Stimulated activated CD8-positive, alpha-beta memory T cell treated with anti-CD3 and anti-CD28 coated beads, Interleukin-12 subunit alpha, Interleukin-12 subunit beta, amount 100 ng/mL, for 4 hours (primary cell): Measurements from ENCODE around the gene MCRIP1.

Experiments used
- DNase-seq: peaks from one replicate; pipeline ENCODE4 v3.0.0-alpha.2; 2020; ENCODE audit warnings: low read depth

Gene MCRIP1

DNA sequence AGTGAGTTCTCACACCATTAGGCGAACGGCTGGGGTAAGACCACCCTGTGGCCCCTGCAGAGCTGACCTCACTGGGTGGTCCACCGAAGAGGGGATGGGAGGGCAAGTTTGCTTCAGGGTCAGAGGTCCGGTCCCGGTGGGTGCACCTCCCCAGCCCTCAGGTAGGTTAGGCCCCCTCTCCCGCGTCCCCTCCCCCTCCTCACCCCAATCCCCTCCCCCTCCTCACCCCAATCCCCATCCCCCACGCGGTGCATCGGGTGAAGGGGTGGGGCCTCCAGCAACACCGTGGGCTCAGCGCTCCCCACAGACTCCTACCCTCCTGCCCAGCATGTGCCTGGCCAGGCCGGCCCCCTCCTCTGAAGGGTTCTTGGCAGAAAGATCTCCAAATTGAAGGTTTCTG lies 13.4 kb downstream of the MCRIP1 start:
- DNase-seq: no peak

DNA sequence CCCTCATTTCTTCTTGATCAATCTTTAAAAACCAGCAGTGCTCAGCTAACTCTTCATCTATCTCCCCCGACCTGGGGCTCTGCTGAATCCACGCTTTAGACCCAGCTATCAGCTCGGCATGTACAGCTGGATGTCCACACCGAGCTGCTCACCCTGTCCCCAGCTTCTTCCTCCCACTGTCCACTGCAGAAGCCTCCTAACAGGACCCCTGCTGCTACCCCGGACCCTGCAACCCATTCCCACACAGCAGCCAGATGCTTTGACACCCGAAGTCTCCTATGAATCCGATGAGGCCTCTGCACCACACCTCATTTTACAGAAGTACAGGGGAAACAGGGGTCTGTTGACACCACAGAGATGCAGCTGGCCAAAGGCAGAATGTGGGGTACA lies 15.3 kb downstream of the MCRIP1 start:
- DNase-seq: no peak

DNA sequence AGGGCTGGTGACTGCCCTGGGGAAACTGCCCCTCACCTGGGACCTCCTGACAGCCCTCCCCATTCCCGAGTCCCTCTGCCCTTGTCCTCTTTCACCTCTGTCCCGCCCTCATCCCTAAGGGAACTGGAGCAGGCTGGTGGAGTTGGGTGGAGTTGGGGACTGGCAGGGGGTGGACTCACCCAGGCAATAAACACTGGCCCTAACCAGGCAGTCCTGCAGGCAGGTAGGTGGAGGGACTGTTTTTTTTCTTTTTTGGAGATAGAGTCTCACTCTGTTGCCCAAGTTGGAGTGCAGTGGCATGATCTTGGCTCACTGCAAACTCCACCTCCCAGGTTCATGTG lies 17.5 kb downstream of the MCRIP1 start:
- DNase-seq: no peak

DNA sequence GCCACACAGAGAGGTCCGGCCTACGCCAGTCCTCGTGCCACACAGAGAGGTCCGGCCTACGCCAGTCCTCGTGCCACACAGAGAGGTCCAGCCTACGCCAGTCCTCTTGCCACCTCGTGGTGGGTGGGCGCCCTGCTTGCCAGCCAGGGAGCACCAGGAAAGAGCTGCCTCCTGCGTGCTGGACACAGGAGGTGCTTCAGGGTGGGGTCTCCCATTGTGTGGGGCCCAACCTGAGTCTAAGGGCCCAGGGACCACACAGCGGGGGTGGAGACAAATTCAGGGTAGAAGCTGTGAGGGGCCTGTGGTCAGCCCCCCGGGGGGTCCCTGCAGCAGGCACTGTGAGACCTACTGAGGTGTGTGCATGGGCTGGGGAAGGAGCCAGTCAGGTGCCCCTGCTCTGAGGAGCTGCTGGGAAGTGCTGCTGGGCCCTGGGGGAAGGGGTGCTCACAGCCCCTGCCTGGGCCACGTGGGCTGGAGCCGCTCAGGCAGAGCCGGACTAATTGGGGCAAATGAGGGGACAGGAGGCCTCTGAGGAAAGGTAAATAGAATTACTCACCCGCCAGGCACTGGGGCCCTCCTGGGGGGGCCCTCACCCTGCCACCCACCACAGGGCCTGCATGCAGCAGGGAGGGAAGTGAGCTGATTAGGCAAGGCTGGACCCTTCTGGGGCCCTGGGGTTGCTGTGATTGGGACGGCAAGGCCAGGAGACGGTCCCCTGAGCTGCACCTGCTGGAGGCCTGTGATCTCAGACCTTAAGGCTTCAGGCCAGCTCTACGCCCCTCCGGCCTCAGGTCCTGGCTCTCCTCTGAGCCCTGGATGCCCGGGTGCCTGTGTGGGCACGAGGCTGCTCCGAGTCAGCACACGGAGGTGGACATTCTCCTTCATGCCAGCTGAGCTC lies 18.1 kb downstream of the MCRIP1 start:
- no peak for DNase-seq

DNA sequence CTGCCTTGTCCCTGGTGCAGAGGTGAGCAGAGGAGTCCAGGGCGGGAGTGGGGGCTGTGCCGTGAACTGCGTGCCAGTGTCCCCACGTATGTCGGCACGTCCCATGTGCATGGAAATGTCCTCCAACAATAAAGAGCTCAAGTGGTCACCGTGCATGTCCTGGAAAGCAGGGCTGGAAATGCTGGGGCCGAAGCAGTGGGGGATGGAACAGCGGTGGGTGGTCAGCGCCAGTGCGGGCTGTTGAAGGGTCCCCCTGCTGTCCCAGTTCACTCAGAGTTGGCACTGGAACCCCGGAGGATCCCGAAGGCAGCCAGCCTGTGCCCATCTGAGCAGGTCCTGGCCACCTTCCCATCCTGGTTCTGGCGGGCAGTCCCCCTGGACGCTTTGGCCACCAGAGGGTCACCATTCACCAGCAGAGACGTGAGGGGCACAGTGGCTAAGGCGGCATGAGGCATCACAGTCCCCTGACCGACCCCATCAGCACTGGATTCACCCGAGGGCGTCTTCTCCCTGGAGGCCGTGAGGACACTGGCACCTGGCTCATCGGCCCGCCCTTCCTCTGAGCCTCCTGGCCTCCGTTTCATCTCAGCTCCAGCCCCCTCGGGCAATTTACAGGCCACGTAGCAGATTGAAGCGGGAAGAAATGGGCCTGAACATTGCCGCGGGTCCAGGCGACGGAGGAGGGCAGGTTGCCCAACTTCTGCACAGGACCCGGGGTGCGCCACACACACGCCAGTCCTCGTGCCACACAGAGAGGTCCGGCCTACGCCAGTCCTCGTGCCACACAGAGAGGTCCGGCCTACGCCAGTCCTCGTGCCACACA lies 19.0 kb downstream of the MCRIP1 start:
- DNase-seq: no peak

DNA sequence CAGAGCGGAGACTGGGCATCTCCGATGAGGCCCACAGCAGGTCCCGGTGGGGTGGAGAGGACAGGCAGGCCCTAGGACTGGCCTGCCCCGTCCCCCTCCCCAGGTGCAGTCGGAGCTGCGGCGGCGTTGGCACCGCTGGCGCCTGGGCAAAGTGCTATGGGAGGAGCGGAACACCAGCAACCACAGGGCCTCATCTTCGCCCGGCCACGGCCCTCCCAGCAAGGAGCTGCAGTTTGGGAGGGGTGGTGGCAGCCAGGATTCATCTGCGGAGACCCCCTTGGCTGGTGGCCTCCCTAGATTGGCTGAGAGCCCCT lies 19.8 kb downstream of the MCRIP1 start:
- no peak for DNase-seq

DNA sequence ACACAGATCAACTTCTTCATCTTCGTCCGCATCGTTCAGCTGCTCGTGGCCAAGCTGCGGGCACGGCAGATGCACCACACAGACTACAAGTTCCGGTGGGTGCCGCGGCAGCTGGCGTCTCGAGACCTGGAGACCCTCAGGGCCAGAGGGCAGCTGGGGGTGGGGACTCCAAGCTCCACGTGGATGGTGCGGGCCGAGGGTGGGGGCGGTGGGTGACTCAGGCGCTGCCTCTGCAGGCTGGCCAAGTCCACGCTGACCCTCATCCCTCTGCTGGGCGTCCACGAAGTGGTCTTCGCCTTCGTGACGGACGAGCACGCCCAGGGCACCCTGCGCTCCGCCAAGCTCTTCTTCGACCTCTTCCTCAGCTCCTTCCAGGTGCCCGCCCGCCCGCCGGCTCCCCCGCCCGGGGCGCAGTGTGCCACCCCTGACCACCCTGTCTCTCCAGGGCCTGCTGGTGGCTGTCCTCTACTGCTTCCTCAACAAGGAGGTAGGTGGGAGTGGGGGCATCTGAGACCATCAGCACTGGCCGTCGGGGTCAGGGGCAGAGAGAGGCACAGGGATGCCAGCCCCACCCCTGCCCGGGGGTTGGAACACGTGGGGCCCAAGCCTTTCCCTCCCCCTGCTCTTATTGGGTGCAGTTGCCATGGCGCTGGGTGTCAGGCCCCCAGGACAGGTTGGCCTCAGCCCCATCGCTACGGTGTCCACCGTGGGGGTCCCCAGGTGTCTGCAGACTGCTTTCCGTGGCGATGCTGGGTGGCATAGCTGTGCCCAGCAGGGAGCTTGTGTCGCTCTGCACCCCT lies 20.3 kb downstream of the MCRIP1 start:
- DNase-seq: no peak

DNA sequence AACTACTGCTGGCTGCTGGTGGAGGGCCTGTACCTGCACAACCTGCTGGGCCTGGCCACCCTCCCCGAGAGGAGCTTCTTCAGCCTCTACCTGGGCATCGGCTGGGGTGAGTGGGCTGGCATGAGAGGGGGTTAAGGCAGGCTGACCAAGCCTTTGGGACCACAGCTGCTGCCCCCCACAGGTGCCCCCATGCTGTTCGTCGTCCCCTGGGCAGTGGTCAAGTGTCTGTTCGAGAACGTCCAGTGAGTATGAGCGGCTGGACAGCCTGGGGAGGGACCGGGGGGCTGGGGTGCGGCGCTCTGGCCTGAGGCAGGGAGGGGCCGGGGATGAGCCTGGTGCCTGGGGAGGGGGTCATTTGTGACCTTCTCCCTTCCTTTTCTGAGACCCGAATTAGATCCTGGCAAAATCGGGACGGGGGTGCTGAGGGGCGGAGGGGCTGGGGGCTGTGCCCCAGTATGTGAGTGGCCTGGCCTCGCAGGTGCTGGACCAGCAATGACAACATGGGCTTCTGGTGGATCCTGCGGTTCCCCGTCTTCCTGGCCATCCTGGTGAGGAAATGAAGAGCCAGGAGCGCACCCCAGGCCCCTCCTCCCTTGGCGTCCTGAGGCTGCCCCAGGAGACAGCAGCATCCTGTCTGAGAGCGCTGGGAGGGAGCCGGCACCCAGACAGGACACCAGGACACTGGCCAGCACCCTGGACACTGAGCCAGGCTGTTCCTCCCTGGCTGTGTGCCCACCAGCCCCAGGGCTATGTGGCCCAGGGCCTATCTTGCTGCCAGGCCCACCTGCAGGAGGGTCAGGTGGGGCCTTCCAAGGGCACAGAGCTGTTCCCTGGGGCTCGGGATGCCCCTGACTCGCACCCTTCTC lies 21.2 kb downstream of the MCRIP1 start:
- DNase-seq: no peak

DNA sequence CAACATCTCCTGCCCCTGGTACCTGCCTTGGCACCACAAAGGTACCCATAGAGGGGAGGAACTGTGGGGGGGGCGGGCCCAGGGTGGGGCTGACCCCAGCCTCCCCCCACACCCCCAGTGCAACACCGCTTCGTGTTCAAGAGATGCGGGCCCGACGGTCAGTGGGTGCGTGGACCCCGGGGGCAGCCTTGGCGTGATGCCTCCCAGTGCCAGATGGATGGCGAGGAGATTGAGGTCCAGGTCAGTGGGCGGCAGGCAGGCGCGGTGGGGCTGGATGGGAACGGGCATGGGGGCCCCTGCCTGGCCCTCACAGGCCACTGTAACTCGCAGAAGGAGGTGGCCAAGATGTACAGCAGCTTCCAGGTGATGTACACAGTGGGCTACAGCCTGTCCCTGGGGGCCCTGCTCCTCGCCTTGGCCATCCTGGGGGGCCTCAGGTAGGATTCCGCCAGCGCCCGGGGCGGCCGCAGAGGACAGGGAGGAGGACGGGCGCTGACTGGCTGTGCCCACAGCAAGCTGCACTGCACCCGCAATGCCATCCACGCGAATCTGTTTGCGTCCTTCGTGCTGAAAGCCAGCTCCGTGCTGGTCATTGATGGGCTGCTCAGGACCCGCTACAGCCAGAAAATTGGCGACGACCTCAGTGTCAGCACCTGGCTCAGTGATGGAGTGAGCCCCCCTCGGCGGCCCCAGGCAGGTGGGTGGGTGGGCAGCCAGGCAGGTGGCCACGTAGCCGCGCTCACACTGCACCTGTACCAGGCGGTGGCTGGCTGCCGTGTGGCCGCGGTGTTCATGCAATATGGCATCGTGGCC lies 22.0 kb downstream of the MCRIP1 start:
- DNase-seq: no peak

DNA sequence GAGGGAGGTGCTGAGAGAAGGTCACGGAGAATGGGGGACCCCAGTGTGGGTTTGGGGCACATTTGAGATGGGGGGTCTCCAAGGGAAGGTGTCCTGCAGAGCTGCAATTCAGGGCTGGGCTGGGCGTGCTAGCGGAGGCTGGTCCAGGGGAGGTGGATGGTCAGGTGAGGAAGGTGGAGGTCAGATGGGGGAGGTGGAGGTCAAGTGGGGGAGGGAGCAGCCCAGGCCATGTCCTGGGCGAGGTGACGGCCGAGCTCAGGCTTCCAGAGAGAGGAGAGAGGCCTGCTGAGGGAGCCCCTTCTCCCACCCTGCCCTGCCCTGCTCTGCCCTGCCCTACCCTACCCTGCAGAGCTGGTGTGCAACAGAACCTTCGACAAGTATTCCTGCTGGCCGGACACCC lies 22.6 kb downstream of the MCRIP1 start:
- DNase-seq: no peak

DNA sequence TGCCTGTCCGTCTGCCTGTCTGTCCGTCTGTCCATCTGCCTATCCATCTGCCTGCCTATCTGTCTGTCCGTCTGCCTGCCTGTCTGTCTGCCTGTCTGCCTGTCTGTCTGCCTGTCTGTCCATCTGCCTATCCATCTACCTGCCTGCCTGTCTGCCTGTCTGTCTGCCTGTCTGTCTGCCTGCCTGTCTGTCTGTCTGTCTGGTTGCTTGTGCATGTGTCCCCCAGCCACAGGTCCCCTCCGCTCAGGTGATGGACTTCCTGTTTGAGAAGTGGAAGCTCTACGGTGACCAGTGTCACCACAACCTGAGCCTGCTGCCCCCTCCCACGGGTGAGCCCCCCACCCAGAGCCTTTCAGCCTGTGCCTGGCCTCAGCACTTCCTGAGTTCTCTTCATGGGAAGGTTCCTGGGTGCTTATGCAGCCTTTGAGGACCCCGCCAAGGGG lies 23.5 kb downstream of the MCRIP1 start:
- DNase-seq: no peak

DNA sequence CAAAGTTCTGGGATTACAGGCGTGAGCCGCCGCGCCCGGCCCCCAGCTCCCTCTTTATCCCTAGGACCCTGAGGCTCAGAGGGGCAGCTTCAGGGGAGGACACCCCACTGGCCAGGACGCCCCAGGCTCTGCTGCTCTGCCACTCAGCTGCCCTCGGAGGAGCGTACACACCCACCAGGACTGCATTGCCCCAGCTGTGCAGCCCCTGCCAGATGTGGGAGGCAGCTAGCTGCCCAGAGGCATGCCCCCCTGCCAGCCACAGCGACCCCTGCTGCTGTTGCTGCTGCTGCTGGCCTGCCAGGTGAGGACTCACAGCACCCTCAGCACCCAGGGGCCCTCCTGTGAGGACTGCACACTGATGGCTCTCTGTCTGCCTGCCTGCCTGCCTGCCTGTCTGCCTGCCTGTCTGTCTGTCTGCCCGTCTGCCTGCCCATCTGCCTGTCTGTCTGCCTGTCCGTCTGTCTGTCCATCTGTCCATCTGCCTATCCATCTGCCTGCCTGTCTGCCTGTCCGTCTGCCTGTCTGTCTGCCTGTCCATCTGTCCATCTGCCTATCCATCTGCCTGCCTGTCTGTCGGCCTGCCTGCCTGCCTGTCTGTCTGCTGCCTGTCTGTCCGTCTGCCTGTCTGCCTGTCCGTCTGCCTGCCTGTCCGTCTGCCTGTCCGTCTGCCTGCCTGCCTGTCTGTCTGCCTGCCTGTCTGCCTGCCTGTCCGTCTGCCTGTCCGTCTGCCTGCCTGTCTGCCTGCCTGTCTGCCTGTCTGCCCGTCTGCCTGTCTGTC lies 24.1 kb downstream of the MCRIP1 start:
- no peak for DNase-seq

DNA sequence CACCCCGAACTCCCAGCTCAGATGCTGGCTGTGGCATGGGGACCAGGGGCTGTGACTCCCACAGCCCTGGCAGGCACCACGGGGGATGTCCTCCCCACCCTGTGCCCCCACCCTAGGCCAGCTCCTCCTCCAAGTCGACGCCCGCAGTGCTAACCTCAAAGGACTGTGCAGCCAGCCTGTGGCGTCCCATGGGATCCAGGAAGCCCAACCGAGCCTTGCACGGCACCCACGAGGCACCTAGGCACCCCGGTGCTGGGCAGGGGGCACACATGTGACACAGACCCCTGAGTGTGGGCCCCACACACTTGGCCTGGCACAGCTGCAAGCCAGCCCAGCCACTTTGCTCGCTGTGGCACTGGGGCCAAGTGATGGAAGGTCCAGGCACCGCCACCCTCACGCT lies 25.3 kb downstream of the MCRIP1 start:
- DNase-seq: no peak

DNA sequence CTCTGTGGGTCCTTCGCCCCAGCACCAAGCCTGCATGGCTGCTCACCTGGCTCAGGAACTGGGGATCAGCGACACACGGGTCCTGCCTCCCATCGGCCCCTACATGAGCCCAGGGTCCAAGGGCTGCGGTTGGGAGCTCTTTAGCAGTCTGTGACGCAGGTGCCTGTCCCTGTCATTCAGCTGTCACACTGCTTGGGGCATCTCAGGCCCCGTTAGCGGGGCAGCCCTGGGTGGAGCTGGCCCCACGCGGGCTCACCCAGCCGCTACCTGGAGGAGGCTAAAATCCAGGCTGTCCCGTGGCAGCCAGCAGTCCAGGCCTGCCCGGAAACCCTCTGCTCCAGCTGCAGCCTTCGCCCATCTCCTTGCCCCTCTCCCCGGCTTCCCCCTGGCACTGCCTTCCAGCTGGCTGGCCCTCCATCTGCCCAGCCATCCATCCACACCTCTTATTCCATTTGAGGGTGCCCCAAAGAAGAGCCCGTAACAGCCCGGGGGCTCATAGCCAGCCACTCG lies 25.8 kb downstream of the MCRIP1 start:
- no peak for DNase-seq

DNA sequence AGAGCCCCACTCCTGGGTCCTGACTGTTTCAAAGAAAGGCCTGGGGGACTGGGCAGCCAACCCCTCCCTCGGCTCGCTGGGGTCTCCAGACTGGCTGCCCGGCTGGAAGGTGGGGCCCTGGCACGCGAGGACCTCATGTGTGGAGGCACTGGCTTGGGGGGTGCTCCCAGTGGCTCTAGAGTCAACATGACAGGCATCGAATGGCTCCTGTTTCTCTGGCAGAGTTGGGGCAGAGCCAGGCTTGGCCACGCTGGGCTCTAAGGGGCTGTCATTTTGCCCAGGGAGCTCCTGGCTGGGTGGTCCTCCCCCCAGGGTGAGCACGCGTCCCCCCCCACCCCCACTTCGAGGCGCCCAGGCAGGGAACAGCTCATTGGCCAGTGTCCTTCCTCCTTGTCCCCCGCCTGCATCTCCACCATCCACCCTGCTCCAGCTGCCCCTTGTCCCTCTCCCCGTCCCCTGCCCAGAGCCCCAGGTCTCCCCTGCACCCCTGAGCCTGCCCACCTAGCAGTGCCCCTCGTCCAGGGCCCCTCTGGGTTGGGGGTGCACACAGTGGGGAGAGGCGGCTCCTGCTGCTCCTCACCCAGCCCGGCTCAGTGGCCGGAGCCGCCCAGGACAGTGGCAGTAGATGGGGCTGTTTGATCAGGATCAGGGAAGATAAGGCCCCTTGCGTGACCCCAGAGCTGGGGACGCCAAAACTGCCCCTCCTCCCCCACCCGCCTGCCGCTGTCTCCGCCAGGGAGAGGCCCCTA lies 26.5 kb downstream of the MCRIP1 start:
- DNase-seq: no peak

DNA sequence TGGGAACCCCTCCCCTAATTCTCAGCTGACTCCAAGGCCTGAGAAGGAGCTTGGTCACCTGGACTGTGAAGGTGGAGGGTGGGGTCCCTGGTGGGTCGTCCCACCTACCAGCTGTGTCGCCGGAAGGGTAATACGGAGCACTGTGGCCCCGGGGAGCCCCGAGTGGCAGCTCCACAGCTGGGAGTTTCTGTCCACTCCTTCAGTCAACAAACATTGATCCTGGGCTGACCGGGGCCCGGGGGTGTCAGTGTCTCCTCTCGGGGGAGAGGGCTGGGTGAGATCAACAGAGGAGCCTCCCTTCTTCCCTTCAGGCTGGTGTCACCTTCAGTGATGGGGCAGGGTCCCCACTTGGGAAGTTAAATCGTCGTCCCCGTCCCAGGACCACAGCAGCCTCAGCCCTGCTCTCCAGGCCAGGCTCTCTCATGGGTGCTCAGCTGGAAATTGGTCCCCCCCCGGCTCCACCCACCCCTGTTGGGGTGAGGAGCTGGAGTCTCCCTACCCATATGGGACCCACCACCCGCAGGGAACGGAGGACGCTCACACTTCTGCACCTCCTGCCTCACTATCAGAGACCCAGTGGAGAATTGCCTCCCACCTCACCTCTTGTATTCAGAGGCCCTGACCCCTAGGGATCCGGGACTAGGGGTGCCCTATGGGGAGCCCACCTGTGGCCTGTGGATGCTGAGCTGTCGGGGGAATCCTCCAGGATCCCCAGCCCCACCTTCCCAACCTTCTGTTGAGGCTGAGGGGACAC lies 27.2 kb downstream of the MCRIP1 start:
- no peak for DNase-seq

DNA sequence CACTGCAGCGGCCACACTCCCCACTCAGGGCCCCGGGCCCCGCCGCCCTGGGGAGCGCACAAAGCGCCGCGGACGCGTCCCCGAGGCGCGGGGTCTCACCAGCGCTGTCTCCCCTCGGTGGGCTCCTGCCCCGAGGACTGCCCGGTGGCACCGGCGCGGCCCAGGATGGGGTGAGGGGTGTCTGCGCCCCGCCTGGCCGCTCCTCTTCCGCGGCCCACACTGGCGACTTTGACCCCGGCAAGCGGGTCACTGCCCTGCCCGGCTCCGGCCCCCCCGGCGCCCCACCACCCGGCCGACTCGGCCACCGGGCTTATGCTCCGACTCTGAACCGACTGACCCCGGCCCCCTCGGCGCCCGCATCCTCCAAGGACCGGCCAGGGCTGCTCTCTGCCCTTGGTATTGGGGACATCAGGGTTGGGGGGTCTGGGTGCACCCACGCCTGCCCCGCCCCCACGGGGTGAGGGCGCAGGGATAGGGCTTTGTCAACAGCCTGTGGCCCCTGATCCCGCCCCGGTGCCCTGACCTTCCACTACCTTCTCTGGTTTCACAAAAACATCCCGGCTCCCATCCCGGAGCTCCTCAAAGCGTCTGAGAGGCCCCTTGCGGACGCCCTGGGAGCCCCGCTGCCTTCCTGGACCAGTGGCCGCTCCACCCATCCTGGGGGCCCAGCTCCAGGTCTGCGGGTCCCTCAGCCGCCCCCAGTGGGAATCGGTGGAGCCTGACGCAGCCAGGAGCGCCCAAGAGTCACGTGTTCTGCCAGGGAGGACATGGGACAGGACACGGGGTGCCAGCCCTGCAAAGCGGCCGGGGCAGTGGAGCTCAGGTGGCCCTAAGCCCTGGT lies 28.3 kb downstream of the MCRIP1 start:
- no peak for DNase-seq
